Activated T-helper 9 cell treated with anti-CD3 and anti-CD28 coated beads, Interleukin-2, amount 50 U/mL, for 16 hours (primary cell): ENCODE results near the gene KLHDC7B.
"Not testable (repeated sequence)": the region's sequence is repeated elsewhere in the genome, so short reads cannot be mapped to it uniquely, and the experiment has no call there.

Experiments
- DNase-seq: peaks from one replicate; pipeline ENCODE4 v3.0.0-alpha.2; 2020; ENCODE audit warnings: low read depth

KLHDC7B gene

DNA sequence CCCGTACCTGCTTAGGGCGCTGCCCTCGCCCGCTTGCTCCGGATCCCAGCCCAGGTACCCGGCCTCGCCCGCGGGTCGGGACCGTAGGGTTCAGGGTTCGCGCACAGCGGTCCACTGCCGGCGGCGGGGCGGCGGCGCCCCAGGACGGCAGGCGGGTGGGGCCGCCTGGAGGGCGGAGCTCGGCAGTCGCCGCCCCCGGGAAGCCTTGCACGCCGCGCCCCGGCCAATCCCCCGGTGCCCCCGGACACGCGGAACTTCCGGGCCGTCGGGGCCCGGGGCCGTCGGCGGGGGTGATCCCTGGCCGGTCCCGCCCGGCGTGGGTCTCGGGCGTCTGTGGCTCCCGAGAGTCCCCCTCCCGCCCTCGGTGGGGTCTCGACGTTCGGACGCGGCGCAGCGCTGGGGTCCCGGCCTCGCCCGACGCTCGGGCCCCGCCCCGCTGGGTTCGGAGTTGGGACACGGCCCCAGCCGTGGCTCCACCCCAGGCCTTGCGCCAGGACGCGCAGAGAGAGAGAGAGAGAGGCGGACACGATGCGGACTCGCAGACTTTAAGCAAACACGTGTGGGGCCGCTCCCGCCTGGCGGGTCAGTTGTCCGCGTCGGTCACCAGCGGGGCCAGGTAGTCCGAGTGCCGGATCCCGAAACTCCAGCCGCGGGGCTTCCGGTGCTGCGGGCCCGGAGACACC, 15.7 kb upstream of the KLHDC7B start, which contains the start of gene TYMP:
Gene TYMP (minus strand): TSS at position 116 of the 683 bp plus-strand sequence. CDS start 303 bp downstream, outside the sequence.
- DNase-seq, result peak; percentile 65

GRCh38 chr22:50530580-50530876, 15.2 kb upstream of the KLHDC7B start:
- DNase-seq, result no peak

DNA sequence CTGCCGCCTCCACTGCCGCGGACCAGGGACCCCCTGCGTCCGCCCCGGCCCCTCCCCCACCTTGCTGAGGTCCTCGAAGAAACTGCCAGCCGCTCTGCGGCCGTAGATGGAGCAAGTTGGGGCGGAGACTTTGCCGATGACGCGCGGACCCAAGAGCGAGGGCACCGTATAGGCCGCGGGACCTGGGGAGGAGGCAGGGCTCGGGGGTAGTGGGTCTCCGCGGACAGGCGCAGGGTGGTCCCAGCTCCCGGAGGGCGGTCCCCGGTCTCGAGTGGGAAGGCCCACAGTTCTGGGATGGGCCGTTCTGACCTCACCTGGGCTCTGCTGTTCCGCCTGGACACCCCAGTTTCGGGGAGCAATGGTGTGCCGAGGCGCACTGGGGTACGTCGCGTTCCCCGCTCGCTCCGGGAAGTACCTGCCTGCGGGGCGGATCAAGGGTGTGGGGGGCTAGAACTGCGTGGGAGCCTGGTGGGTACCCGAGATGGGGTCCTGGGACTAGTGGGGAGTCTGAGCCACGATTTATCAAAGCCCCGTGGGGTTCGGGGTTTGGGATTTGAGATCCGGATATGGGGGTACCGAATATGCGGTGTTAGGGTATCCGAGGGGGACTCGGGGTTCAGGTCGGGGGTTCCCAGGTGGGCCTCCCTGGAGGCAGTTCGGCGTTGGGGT, 14.7 kb upstream of the KLHDC7B start:
- peak; percentile 75 for DNase-seq

- peak; percentile 66 for DNase-seq
Observed at GRCh38 chr22:50531546-50531961, 14.1 kb upstream of the KLHDC7B start.

DNA sequence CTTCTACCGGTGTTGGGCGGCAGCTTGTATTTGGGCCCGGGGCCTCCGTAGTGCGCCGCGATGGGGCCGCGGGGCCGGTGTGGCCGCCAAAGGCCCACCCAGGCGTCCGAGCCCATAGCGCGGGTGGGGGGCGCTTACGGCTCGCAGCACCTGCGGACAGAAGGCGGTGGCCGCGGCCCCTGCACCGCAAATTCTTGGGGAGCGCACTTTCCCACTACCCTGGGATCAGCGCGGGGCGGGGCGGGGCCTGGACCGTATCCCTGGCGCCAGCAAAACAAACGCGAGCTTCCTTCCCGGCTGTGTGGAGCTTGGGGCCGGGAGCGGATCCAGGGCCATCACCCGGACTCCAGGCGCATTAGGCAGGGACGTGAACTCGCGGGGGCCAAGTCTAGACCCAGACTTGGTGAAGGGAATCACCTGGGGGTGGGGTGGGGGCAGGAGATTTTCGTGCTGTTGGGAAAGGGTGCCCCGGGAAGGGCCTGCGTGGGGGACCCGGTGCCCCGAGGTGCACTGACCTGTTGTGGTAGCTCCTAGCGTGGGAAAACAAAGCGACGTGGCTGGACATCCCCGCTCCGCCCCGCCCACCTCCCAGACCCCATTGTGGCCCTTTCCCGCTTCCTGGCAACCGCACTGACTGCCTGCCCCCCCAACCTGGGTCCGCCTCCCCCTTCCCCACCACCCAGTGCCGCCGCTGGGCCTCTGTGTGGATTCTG, 13.6 kb upstream of the KLHDC7B start:
- DNase-seq, result no peak

GRCh38 chr22:50532824-50533796, 12.6 kb upstream of the KLHDC7B start:
- DNase-seq, result no peak

- DNase-seq, result not testable (repeated sequence)
Observed at GRCh38 chr22:50533856-50534711, 11.6 kb upstream of the KLHDC7B start.

DNA sequence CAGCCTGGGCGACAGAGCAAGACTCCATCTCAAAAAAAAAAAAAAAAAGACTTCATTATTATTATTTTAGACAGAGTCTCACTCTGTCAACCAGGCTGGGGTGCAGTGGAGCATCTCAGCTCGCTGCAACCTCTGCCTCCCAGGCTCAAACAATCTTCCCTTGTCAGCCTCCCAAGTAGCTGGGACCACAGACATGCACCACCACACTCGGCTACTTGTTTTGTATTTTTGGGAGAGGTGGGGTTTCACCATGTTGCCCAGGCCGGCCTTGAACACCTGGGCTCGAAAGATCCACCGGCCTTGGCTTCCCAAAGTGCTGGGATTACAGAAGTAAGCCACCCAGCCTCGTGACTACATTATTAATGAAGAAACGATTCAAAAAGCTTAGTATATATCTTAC, 10.6 kb upstream of the KLHDC7B start:
- no peak for DNase-seq

DNA sequence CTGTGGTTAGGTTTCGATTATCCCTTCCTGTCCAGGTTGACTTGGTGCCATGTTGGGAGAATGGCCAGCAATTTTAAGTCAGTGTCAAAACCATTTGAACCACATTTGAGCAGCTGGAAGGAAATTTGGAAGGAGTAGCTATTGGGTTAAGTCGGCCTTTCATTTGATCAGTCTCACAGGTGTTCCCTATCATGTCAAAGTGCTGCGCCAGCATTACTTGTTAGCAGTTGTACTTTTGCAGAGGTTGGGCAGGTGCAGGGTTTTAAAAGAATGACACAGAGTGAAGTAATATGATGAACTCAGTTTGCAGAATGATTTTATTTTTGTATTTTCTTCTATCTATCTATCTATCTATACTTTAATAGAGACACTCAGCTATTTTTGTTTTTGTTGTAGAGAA, 9.5 kb upstream of the KLHDC7B start:
- DNase-seq, result no peak

DNA sequence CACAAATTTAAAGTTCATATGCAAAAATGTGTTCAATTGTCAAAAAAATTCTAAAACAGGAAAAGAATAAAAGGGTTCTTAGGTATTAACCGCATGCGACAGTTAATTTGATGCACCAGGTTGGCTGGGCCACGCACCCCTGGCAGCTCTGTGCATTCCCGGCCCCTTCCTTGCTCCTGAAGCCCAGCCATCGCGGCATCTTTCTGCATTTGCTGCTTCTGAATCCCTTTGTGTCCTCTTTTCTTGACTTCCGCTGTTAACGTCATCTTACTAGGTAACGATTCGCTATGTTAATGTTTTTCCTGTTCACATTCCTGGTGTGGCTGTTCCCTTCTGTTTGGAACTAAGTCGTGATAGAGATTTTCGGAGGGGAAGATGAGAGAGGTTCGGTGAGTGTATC, 7.9 kb upstream of the KLHDC7B start:
- no peak for DNase-seq

GRCh38 chr22:50540381-50540780, 5.3 kb upstream of the KLHDC7B start:
- no peak for DNase-seq

DNA sequence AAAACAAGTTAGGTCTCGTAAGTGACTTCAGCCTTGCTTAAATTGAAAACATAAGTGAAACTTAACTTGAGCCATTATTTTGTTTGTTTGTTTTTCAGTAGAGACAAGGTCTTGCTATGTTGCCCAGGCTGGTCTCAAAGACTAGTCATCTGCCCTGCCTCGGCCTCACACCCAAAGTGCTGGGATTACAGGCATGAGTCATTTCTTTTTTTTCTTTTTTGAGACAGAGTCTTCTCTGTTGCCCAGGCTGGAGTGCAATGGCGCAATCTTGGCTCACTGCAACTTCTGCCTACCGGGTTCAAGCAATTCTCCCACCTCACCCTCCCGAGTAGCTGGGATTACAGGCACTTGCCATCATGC, 4.1 kb upstream of the KLHDC7B start:
- DNase-seq, result not testable (repeated sequence)

DNA sequence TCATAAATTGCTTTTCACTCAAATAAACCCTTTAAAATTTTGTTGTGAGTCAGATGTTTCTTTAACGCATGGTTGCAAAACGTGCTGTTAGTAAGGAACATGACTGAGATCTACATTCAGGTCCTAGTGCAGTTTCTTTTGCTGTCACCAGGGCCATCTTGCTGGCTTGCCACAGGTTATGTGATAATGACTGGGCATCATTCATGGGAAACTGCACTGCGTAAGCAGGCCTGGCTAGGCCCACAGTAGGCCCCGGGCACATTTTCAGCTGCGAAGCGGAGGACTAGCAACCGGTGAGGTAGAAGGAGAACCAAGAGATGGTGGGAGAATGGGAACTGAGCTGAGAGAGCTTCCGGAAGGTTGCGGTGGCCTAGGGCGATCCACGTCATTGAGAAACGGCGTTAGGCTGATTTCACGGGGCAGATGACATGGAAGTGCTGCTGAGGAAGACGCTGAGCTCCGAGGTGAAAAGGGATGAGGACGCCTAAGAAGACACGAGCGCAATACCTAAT, 3.2 kb upstream of the KLHDC7B start:
- no peak for DNase-seq

- DNase-seq, result peak; percentile 77
Observed at GRCh38 chr22:50544078-50544745, 1.5 kb upstream of the KLHDC7B start.

- no peak for DNase-seq
Observed at GRCh38 chr22:50544746-50545253, 899 bp upstream of the KLHDC7B start.

DNA sequence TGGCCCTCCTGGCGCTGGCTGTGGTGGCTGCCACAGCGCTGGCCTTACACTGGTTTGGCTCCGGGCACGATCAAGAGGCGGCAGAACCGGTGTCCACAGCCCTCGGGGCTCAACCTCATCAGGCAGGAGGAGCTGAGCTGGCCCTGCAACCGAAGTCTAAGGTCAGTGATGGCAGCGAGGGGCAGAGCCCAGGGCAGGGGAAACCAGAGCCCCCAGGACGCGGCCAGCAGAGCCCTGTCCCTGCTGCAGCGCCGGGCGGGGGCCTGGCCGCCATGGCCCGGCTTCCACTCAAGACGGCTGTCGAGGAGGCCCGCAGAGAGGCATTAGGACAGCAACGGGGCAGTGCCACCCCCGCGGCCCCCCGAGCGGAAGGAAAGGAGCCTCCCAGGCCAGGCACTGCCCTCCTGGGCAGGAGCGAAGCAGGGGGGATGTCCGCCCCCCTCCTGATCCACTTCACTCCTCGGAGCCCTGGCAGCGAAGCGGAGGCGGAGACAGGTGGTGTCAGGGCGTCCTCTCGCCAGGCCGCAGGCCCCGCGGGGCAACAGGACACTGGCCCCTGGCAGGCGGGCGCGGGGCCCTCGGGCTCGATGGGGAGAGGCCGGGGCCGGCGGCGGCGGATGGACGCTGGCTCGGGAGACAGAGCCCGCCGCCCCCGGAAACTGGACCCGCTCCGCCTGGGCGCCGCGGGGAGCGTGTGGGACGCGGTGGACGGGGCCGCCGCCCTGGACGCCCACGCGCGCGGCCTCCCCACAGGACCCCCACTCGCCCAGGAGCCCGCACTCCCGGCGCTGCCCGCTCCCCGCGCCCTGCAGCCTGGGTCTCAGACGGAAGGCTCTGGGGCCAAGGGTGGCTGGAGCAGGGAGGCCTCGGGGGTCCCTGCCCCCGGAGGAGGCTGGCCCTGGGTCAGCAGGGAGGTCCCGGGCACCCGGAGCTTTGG, 895 bp downstream of the KLHDC7B start:
- DNase-seq, result no peak

DNA sequence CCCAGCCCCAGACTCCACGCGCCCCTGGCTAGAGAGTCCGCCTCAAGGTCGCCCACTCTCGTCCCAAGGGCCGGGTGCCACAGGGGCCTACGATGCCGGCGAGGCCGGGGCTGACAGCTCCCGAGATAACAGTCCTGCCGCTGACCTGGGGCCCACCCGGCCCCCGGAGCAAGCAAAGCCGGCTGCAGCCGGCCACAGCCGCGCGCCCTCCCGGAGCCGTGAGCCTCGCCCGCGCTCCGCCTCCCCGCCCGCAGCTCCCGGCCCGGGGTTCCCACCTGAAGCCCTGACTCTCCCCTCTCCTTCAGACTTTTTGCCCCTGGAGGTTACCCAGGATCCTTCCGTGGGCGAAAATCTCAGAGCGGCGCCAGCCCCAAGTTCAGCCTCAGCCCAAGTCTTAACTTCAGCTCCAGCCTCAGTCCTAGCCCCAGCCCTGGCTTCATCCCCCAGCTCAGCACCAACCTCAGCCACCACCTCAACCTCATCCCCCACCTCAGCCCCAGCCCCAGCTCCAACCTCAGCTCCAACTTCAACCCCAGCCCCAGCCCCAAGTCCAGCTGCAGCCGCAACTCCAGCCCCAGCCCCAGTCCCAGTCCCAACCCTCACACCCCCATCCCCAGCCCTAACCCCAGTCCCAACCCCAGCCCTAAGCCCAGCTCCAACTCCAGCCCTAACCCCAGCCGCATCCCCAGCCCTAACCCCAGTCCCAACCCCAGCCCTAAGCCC, 1.7 kb downstream of the KLHDC7B start:
- DNase-seq, result no peak
